GM21447 (cell line): ENCODE measurements around the gene ROBO1.
"Not testable (repeated sequence)": the region's sequence is repeated elsewhere in the genome, so short reads cannot be mapped to it uniquely, and the experiment has no call there.

Source experiments
- ATAC-seq: cut with Tn5 transposase; IDR thresholded peaks from one replicate; pipeline ENCODE4 v1.9.1; 2021; ENCODE audit not compliant: unreplicated experiment

ROBO1 gene

GRCh38 chr3:79325833-79326383 lies 441.9 kb downstream of the ROBO1 start:
- ATAC-seq, result not testable (repeated sequence)

GRCh38 chr3:79317551-79318518 lies 450.0 kb downstream of the ROBO1 start:
- no peak for ATAC-seq

GRCh38 chr3:79314962-79315361 lies 452.8 kb downstream of the ROBO1 start:
- no peak for ATAC-seq

- ATAC-seq, result no peak
Measured at GRCh38 chr3:79314544-79314943, 453.3 kb downstream of the ROBO1 start.

GRCh38 chr3:79310016-79310415 lies 457.8 kb downstream of the ROBO1 start:
- ATAC-seq, result no peak

- no peak for ATAC-seq
Measured at GRCh38 chr3:79306934-79307570, 460.7 kb downstream of the ROBO1 start.

- ATAC-seq, result not testable (repeated sequence)
Measured at GRCh38 chr3:79299949-79300635, 467.7 kb downstream of the ROBO1 start.

GRCh38 chr3:79297245-79297960 lies 470.4 kb downstream of the ROBO1 start:
- ATAC-seq, result no peak

GRCh38 chr3:79286882-79287281 lies 480.9 kb downstream of the ROBO1 start:
- no peak for ATAC-seq

- ATAC-seq, result no peak
Measured at GRCh38 chr3:79285871-79286270, 481.9 kb downstream of the ROBO1 start.

GRCh38 chr3:79285380-79285779 lies 482.4 kb downstream of the ROBO1 start:
- no peak for ATAC-seq

GRCh38 chr3:79284781-79285180 lies 483.0 kb downstream of the ROBO1 start:
- no peak for ATAC-seq

GRCh38 chr3:79278681-79279080 lies 489.1 kb downstream of the ROBO1 start:
- no peak for ATAC-seq

- no peak for ATAC-seq
Measured at GRCh38 chr3:79268422-79268821, 499.4 kb downstream of the ROBO1 start.

- ATAC-seq, result no peak
Measured at GRCh38 chr3:79264892-79265291, 502.9 kb downstream of the ROBO1 start.

- ATAC-seq, result no peak
Measured at GRCh38 chr3:79263423-79263822, 504.4 kb downstream of the ROBO1 start.

GRCh38 chr3:79258479-79258878 lies 509.3 kb downstream of the ROBO1 start:
- ATAC-seq, result no peak

GRCh38 chr3:79257791-79258190 lies 510.0 kb downstream of the ROBO1 start:
- no peak for ATAC-seq

GRCh38 chr3:79255702-79256101 lies 512.1 kb downstream of the ROBO1 start:
- ATAC-seq, result no peak

GRCh38 chr3:79255292-79255691 lies 512.5 kb downstream of the ROBO1 start:
- no peak for ATAC-seq

- no peak for ATAC-seq
Measured at GRCh38 chr3:79253704-79254103, 514.1 kb downstream of the ROBO1 start.
